ENCODE results near the gene NFATC1.

Gene NFATC1

GRCh38 chr18:79517341-79517740 lies 121.6 kb downstream of the NFATC1 start:
- Histone ChIP-seq H3K9ac (ENCODE audit: low read depth, low read length) (no peak overlapping the region), H3K4me1 (ENCODE audit: insufficient read depth, low read length) (no peaks in the 10 kb centered on the region)

DNA sequence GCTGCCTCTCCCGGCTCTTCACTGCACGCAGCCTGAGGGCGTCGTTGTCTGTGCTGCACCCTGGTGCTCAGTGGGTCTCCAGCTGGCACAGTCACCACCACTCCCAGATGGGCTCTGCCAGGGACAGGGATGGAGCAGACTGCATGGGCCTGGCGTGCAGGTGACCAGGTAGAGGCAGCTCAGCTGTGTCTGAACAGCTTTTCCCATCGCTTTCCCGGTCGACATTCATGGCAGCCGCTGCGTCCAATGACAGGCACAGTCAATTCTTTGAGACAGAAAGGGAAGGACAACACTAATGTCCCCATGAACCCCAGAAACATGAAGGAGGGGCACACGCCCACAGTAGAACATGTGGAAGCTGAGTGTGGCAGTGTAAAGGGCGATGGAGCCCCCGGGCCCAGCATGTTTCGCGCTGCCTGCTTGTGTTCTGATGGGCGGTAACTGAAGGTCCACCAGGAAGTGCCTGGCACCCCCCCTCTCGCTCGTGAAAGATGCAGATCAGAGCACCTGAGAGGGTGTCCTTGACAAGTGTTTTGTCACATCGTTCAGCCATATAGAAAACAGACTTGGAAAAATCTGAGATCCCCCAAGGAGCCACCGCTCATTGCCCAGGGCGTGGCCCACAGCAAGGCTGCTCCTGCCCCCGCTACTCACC lies 122.4 kb downstream of the NFATC1 start:
- no peaks in the 10 kb centered on the region for H3K4me1 ChIP-seq (ENCODE audit: insufficient read depth, low read length)
- no peaks in the 10 kb centered on the region for H3K9me3 ChIP-seq (ENCODE audit: control insufficient read depth, insufficient read depth, low read length)
- H3K36me3 ChIP-seq (ENCODE audit: insufficient read depth, low read length) = no peaks in the 10 kb centered on the region
- no peak overlapping the region for H3K9ac ChIP-seq (ENCODE audit: low read depth, low read length)

More at GRCh38 chr18:79517341-79517740, 121.6 kb downstream of the NFATC1 start:
- no peaks in the 10 kb centered on the region for H3K36me3 ChIP-seq (ENCODE audit: insufficient read depth, low read length)
- H3K9me3 ChIP-seq (ENCODE audit: control insufficient read depth, insufficient read depth, low read length) = no peaks in the 10 kb centered on the region

- Histone ChIP-seq H3K9ac (ENCODE audit: low read depth, low read length) (no peak overlapping the region), H3K4me1 (ENCODE audit: insufficient read depth, low read length) (no peaks in the 10 kb centered on the region), H3K9me3 (ENCODE audit: control insufficient read depth, insufficient read depth, low read length) (no peaks in the 10 kb centered on the region), H3K36me3 (ENCODE audit: insufficient read depth, low read length) (no peaks in the 10 kb centered on the region)
These were observed 123.0 kb downstream of the NFATC1 start for GRCh38 chr18:79518683-79519128.

GRCh38 chr18:79519751-79520477 lies 124.2 kb downstream of the NFATC1 start:
- Histone ChIP-seq H3K9ac (ENCODE audit: low read depth, low read length) (no peak overlapping the region), H3K36me3 (ENCODE audit: insufficient read depth, low read length) (no peaks in the 10 kb centered on the region), H3K9me3 (ENCODE audit: control insufficient read depth, insufficient read depth, low read length) (no peaks in the 10 kb centered on the region), H3K4me1 (ENCODE audit: insufficient read depth, low read length) (no peaks in the 10 kb centered on the region)

- no peaks in the 10 kb centered on the region for H3K9me3 ChIP-seq (ENCODE audit: control insufficient read depth, insufficient read depth, low read length)
- H3K9ac ChIP-seq (ENCODE audit: low read depth, low read length) = no peak overlapping the region
- H3K36me3 ChIP-seq (ENCODE audit: insufficient read depth, low read length) = no peaks in the 10 kb centered on the region
- H3K4me1 ChIP-seq (ENCODE audit: insufficient read depth, low read length) = no peaks in the 10 kb centered on the region
These were observed 125.0 kb downstream of the NFATC1 start for GRCh38 chr18:79520478-79521390.

DNA sequence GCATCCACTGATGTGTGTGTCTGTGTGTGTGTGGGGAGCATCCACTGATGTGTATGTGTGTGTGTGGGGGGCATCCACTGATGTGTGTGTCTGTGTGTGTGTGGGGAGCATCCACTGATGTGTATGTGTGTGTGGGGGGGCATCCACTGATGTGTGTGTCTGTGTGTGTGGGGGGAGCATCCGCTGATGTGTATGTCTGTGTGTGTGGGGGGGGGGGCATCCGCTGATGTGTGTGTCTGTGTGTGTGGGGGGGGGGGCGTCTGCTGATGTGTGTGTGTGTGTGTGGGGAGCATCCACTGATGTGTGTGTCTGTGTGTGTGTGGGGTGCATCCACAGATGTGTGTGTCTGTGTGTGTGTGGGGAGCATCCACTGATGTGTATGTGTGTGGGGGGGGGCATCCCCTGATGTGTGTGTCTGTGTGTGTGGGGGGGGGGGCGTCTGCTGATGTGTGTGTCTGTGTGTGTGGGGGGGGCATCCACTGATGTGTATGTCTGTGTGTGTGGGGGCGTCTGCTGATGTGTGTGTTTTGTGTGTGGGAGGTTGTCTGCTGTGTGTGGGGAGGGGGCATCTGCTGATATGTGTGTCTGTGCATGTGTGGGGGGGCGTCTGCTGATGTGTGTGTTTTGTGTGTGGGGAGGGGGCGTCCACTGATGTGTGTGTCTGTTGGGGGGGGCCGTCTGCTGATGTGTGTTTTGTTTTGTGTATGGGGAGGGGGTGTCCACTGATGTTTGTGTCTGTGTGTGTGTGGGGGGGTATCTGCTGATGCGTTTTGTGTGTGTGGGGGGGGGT lies 125.9 kb downstream of the NFATC1 start:
- Histone ChIP-seq H3K9me3 (ENCODE audit: control insufficient read depth, insufficient read depth, low read length) (no peaks in the 10 kb centered on the region), H3K9ac (ENCODE audit: low read depth, low read length) (no peak overlapping the region), H3K36me3 (ENCODE audit: insufficient read depth, low read length) (no peaks in the 10 kb centered on the region), H3K4me1 (ENCODE audit: insufficient read depth, low read length) (no peaks in the 10 kb centered on the region)

GRCh38 chr18:79522451-79523205 lies 126.9 kb downstream of the NFATC1 start:
- no peaks in the 10 kb centered on the region for H3K9me3 ChIP-seq (ENCODE audit: control insufficient read depth, insufficient read depth, low read length)
- no peaks in the 10 kb centered on the region for H3K36me3 ChIP-seq (ENCODE audit: insufficient read depth, low read length)
- H3K4me1 ChIP-seq (ENCODE audit: insufficient read depth, low read length) = no peaks in the 10 kb centered on the region
- H3K9ac ChIP-seq (ENCODE audit: low read depth, low read length) = no peak overlapping the region

DNA sequence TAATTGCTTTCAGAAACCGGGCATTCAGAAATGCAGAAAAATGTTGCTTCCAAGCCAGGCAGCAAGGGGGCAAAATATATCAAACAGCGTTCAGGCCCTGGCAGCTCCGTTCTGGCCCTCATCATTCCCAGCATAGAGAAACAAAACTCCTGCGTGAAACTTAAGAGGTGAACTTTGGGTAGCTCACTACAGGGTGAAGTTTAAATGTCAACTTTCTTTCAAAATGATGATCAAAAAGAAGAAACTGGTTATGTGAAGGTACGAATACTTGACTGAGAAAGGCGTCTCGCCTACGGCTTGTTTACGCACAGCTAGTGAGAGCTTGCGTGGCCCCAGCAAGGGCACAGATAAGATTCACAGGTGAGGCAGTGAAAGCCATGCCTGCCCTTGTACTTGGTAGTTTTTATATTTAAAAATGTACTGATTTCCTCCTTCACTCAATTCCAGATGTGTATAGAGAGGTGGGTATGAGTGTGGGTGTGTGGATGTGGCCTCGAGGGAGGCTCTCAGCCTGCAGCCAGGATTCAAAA lies 127.5 kb downstream of the NFATC1 start:
- H3K4me1 ChIP-seq (ENCODE audit: insufficient read depth, low read length) = no peaks in the 10 kb centered on the region
- H3K9ac ChIP-seq (ENCODE audit: low read depth, low read length) = no peak overlapping the region
- no peaks in the 10 kb centered on the region for H3K9me3 ChIP-seq (ENCODE audit: control insufficient read depth, insufficient read depth, low read length)
- no peaks in the 10 kb centered on the region for H3K36me3 ChIP-seq (ENCODE audit: insufficient read depth, low read length)

DNA sequence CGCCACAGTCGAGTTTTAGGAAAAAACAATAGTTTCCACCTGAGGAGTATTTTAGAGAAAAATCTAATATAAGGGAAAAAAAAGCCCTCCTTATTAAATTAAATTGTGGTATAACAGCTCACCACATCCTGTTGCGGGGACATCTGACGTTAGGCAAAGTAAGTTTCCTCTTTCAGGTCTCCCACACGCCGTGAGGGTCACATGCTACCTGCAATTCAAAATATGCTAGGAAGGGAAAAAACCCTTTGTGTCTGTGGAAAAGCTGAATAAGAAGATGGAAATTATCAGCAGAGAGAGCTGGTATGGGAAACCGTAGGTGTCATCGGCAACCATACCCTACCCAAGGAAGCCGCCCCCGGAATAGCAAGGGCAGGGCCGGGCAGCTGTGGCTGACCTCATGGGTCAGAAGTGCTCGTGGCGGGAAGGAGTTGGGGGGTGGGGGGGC lies 128.0 kb downstream of the NFATC1 start:
- no peaks in the 10 kb centered on the region for H3K9me3 ChIP-seq (ENCODE audit: control insufficient read depth, insufficient read depth, low read length)
- H3K9ac ChIP-seq (ENCODE audit: low read depth, low read length) = no peak overlapping the region
- H3K4me1 ChIP-seq (ENCODE audit: insufficient read depth, low read length) = no peaks in the 10 kb centered on the region

GRCh38 chr18:79524181-79525078 lies 128.7 kb downstream of the NFATC1 start:
- Histone ChIP-seq H3K9ac (ENCODE audit: low read depth, low read length) (no peak overlapping the region), H3K36me3 (ENCODE audit: insufficient read depth, low read length) (no peaks in the 10 kb centered on the region), H3K4me1 (ENCODE audit: insufficient read depth, low read length) (no peaks in the 10 kb centered on the region), H3K9me3 (ENCODE audit: control insufficient read depth, insufficient read depth, low read length) (no peaks in the 10 kb centered on the region)

More for the DNA sequence above, 128.0 kb downstream of the NFATC1 start:
- no peaks in the 10 kb centered on the region for H3K36me3 ChIP-seq (ENCODE audit: insufficient read depth, low read length)

DNA sequence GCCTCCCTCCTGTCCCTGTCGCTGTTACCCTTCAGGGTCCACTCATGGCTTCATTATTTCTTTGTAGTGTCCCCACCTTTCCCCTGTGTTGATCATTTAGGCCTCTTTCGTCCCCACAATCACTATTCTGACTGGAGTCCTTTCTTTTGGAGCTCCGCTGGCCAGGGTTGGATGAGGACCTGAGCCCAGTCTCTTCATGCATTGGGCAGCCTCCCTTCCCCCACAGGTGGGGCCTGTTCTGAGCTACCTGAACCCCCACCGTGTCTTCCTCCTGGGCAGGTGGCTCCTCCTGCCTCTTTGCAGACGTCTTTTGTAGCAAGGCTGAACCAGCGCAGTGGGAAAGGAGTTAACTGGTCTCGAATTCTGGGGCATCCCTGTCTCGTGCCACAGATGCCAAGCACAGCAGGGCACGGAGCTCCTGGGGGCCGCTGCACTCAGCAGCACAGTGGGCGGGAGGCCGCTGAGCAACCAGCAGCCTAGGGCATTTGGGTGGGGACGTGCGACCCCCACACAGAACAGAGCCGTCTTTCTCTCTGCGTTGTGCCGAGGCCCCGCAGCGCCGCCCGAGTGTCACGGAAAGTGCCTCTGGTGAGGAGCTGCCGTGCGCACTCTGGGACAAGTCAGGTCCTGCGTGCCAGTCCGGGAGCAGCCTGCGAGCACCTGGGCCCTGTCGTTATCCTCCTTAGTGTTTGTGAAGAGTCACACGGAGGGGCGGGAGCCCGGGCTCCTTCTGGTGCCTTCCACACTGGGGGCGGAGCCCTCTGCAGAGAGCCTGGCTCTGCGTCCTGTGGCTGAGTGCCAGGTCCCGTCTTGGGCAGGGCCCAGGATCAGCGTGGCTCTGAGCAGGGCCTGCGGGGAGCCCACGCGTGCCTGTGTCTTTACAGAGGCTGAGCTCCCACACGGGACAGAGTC lies 130.1 kb downstream of the NFATC1 start:
- H3K36me3 ChIP-seq (ENCODE audit: insufficient read depth, low read length) = no peaks in the 10 kb centered on the region
- H3K4me1 ChIP-seq (ENCODE audit: insufficient read depth, low read length) = no peaks in the 10 kb centered on the region
- H3K9ac ChIP-seq (ENCODE audit: low read depth, low read length) = no peak overlapping the region
- H3K9me3 ChIP-seq (ENCODE audit: control insufficient read depth, insufficient read depth, low read length) = no peaks in the 10 kb centered on the region

All from ES-I3 (cell line).